GM23338 (cell line): ENCODE measurements around the gene NUDT2. TPM values are rescaled to one million over a fixed set of nuclear protein-coding genes. Genes with fewer than 3 reads are reported as not detected.
"Not testable (repeated sequence)": the region's sequence is repeated elsewhere in the genome, so short reads cannot be mapped to it uniquely, and the experiment has no call there.

Experiments
- ATAC-seq: fragments of 200-7000 bp; cut with Tn5 transposase; 3 replicates; pipeline ENCODE4 v1.9.1; 2020
- DNase-seq: peaks from one replicate; pipeline ENCODE4 v3.0.0-alpha.2; 2015; ENCODE audit warnings: low spot score
- H2AFZ ChIP-seq: fragments of 200-600 bp; sonication (generic); 2 replicates; pipeline ENCODE4 v1.8.0; 2016; ENCODE audit warnings: antibody characterized with exemption, mild to moderate bottlenecking, moderate library complexity
- H3F3A ChIP-seq: fragments of 200-600 bp; sonication (generic); replicated peaks from 2 replicates; pipeline ENCODE4 v1.8.0; 2017; ENCODE audit warnings: antibody characterized with exemption, mixed run types, low read depth
- H3K27ac ChIP-seq: fragments of 200-600 bp; sonication (generic); 2 replicates; pipeline ENCODE4 v1.6.1; 2016; ENCODE audit warnings: low read depth
- H3K27me3 ChIP-seq: fragments of 200-600 bp; sonication (generic); 2 replicates; pipeline ENCODE4 v1.8.0; 2016; ENCODE audit warnings: mild to moderate bottlenecking, mixed run types, moderate library complexity; ENCODE audit not compliant: insufficient read depth
- H3K36me3 ChIP-seq: fragments of 200-600 bp; sonication (generic); 2 replicates; pipeline ENCODE4 v1.8.0; 2016; ENCODE audit warnings: mild to moderate bottlenecking; ENCODE audit not compliant: insufficient read depth
- H3K4me1 ChIP-seq: fragments of 200-600 bp; sonication (generic); 2 replicates; pipeline ENCODE4 v1.8.0; 2016; ENCODE audit warnings: mild to moderate bottlenecking, moderate library complexity; ENCODE audit not compliant: insufficient read depth
- H3K4me2 ChIP-seq: fragments of 200-600 bp; sonication (generic); 2 replicates; pipeline ENCODE4 v1.7.1; 2017; ENCODE audit warnings: mixed run types
- H3K4me3 ChIP-seq: fragments of 200-600 bp; sonication (generic); 2 replicates; pipeline ENCODE4 v1.6.1; 2016; ENCODE audit warnings: mixed run types
- H3K79me2 ChIP-seq: fragments of 200-600 bp; sonication (generic); replicated peaks from 2 replicates; pipeline ENCODE4 v1.8.0; 2017; ENCODE audit warnings: mild to moderate bottlenecking; ENCODE audit not compliant: insufficient read depth
- H3K9me2 ChIP-seq: fragments of 200-600 bp; sonication (generic); 2 replicates; pipeline ENCODE4 v1.8.0; 2017; ENCODE audit not compliant: insufficient read depth
- H4K20me1 ChIP-seq: fragments of 200-600 bp; sonication (generic); replicated peaks from 2 replicates; pipeline ENCODE4 v1.8.0; 2017; ENCODE audit warnings: mild to moderate bottlenecking; ENCODE audit not compliant: insufficient read depth
- H3K27ac Mint-ChIP-seq: 2 replicates; pipeline ENCODE4 v1.8.0; 2020; ENCODE audit warnings: inconsistent platforms, mild to moderate bottlenecking, moderate library complexity, mixed read lengths
- H3K27me3 Mint-ChIP-seq: 3 replicates; pipeline ENCODE4 v1.8.0; 2022; ENCODE audit warnings: low read depth, mild to moderate bottlenecking, moderate library complexity, mixed read lengths, inconsistent platforms; ENCODE audit not compliant: insufficient read depth, poor library complexity
- H3K36me3 Mint-ChIP-seq: 3 replicates; pipeline ENCODE4 v1.8.0; 2021; ENCODE audit warnings: low read depth, mild to moderate bottlenecking, inconsistent platforms, moderate library complexity, mixed read lengths
- H3K4me1 Mint-ChIP-seq: 3 replicates; pipeline ENCODE4 v1.8.0; 2020; ENCODE audit warnings: mild to moderate bottlenecking, inconsistent platforms, mixed read lengths
- H3K4me3 Mint-ChIP-seq: 3 replicates; pipeline ENCODE4 v1.8.0; 2021; ENCODE audit warnings: moderate library complexity, mild to moderate bottlenecking, inconsistent platforms, mixed read lengths
- H3K9me3 Mint-ChIP-seq: 3 replicates; pipeline ENCODE4 v1.8.0; 2020; ENCODE audit warnings: moderate library complexity, mild to moderate bottlenecking, inconsistent platforms, mixed read lengths
- CREB1 ChIP-seq: fragments of 250-450 bp; sonication (Bioruptor Pico); IDR thresholded peaks from 2 replicates; pipeline ENCODE4 v1.5.0; 2020; ENCODE audit warnings: low read depth, mild to moderate bottlenecking, moderate library complexity
- EZH2phosphoT487 ChIP-seq: fragments of 200-600 bp; sonication (generic); IDR thresholded peaks from one replicate; pipeline ENCODE4 v1.8.1; 2018; ENCODE audit warnings: antibody characterized with exemption; ENCODE audit not compliant: unreplicated experiment
- JUNB ChIP-seq: IDR thresholded peaks from one replicate; pipeline ENCODE4 v1.6.1; 2016; ENCODE audit warnings: antibody characterized with exemption; ENCODE audit not compliant: unreplicated experiment
- NANOG ChIP-seq: IDR thresholded peaks from 2 replicates; pipeline ENCODE4 v1.6.1; 2016; ENCODE audit warnings: antibody characterized with exemption, borderline replicate concordance
- STAT1 ChIP-seq: IDR thresholded peaks from one replicate; pipeline ENCODE4 v1.6.1; 2016; ENCODE audit warnings: antibody characterized with exemption; ENCODE audit not compliant: unreplicated experiment
- ZNF331 ChIP-seq: fragments of 250-450 bp; sonication (Bioruptor Pico); IDR thresholded peaks from 2 replicates; pipeline ENCODE4 v1.5.0; 2020; ENCODE audit warnings: low read depth, mild to moderate bottlenecking, moderate library complexity
- polyA plus RNA-seq: library from polyadenylated mRNA; unstranded; fragments of >200 nt; fragmentation: Nextera tagmentation; extraction: Ambion mirVana; gene quantifications from 2 replicates; pipeline ENCODE4 v1.2.1, GENCODE V29; 2016
- total RNA-seq: library from RNA; depleted of rRNA; stranded (reverse); fragments of >200 nt; shearing (Covaris generic); gene quantifications from 2 replicates; pipeline ENCODE4 v1.2.3, GENCODE V29; 2014
- TF ChIP-seq, protein P1 (sequence below): IDR thresholded peaks from 2 replicates; pipeline ENCODE4 v1.6.1; 2016; ENCODE audit warnings: antibody characterized with exemption
- TF ChIP-seq, protein P2 (sequence below): IDR thresholded peaks from one replicate; pipeline ENCODE4 v1.6.1; 2018; ENCODE audit warnings: antibody characterized with exemption; ENCODE audit not compliant: unreplicated experiment

Gene NUDT2
- total and polyA plus RNA-seq, 2 experiments from 2014 or later, result 9.5 to 16.4 TPM

DNA sequence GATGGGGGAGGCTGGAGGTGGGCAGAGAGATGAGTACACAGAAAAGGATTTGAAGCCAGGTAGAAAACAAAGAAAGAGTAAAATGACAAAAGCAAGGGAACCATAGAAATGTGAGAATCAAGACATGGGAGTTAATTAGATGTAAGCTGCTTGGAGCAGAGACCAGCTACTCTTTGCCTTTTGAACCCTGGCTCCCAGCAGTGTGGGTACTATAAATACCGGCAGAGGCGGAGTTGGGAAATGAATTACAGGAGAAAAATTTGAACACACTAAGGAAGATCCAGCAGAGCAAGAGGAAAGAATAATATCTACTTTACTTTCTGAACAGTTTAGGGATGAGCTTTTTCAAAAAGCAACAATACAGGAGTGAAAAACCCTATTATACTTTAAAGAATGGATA lies 36.8 kb upstream of the NUDT2 start (continued):
- TF ChIP-seq, protein P1, sequence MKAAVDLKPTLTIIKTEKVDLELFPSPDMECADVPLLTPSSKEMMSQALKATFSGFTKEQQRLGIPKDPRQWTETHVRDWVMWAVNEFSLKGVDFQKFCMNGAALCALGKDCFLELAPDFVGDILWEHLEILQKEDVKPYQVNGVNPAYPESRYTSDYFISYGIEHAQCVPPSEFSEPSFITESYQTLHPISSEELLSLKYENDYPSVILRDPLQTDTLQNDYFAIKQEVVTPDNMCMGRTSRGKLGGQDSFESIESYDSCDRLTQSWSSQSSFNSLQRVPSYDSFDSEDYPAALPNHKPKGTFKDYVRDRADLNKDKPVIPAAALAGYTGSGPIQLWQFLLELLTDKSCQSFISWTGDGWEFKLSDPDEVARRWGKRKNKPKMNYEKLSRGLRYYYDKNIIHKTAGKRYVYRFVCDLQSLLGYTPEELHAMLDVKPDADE, result no peak

DNA sequence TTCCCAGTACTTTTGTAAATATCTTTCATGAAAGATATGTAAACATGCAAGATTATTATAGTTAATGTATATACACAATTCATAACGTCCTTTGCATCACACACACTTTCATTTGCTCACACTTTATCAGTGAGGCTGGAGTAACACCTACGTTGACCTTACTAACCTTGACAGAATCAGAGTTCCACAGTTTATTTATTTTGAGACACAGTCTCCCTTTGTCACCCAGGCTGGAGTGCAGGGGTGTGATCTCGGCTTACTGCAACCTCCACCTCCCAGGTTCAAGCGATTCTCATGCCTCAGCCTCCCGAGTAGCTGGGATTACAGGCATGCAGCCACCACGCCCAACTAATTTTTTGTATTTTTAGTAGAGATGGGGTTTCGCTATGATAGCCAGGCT lies 28.3 kb upstream of the NUDT2 start:
- not testable (repeated sequence) for H3K9me2 ChIP-seq, H3K9me3 Mint-ChIP-seq, H3K4me1 Mint-ChIP-seq

DNA sequence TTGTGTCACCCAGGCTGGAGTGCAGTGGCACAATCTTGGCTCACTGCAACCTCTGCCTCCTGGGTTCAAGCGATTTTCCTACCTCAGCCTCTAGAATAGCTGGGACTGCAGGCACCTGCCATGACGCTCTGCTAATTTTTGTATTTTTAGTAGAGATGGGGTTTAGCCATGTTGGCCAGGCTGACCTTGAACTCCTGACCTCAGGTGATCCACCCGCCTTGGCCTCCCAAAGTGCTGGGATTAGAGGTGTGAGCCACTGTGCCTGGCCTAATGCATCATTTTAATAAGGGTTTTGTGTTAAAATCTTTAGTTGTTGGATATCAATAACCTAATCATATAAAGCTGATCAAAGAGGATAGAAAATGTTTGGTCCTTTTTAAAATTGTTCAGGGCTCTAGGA lies 21.1 kb upstream of the NUDT2 start:
- not testable (repeated sequence) for H3K79me2 ChIP-seq, H3K4me3 ChIP-seq, H3K27ac ChIP-seq, H3K9me3 Mint-ChIP-seq, H3K4me2 ChIP-seq, H2AFZ ChIP-seq, H3K36me3 Mint-ChIP-seq, H4K20me1 ChIP-seq, DNase-seq, H3K36me3 ChIP-seq, H3K9me2 ChIP-seq, H3K4me1 ChIP-seq, H3K4me3 Mint-ChIP-seq, H3K4me1 Mint-ChIP-seq, ATAC-seq, H3K27ac Mint-ChIP-seq, H3K27me3 Mint-ChIP-seq, H3K27me3 ChIP-seq, H3F3A ChIP-seq

More for the DNA sequence above, 28.3 kb upstream of the NUDT2 start:
- not testable (repeated sequence) for H3K27ac Mint-ChIP-seq, H2AFZ ChIP-seq, H3K36me3 ChIP-seq, H3F3A ChIP-seq, H3K4me3 ChIP-seq, ATAC-seq, H4K20me1 ChIP-seq, DNase-seq, H3K36me3 Mint-ChIP-seq, H3K27me3 ChIP-seq, H3K79me2 ChIP-seq, H3K27ac ChIP-seq, H3K4me3 Mint-ChIP-seq, H3K4me2 ChIP-seq, H3K27me3 Mint-ChIP-seq, H3K4me1 ChIP-seq

DNA sequence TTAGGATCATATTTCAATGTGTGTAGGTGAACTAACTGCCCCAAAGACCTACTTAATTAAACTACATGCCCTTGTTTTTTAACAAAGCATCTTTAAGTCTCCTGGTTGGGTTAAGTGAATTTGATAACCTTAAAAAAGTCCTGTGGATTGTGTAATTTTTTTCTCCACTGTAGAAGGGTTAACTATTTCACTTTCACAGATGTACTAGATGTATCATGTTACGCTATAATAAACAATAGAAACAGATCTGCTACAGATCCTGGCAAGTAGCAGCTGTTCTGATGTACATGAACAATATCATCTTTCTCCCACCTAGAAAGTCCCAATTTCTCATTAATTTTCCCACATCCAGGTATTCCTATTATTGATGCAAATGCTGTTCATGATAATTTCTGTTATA lies 19.2 kb upstream of the NUDT2 start:
- ATAC-seq, result no peak
- no peaks in the 10 kb centered on the region for H3K27me3 ChIP-seq
- no peak overlapping the region for H3K27ac Mint-ChIP-seq
- no peaks in the 10 kb centered on the region for H3K4me1 ChIP-seq
- H3K27me3 Mint-ChIP-seq, result no peaks in the 10 kb centered on the region
- H3K4me2 ChIP-seq, result no peak overlapping the region
- H3K36me3 Mint-ChIP-seq, result no peaks in the 10 kb centered on the region
- H3K79me2 ChIP-seq, result no peaks in the 10 kb centered on the region
- no peaks in the 10 kb centered on the region for H3K36me3 ChIP-seq
- H3K27ac ChIP-seq, result no peak overlapping the region
- H2AFZ ChIP-seq, result no peak overlapping the region
- DNase-seq, result no peak
- H4K20me1 ChIP-seq, result no peaks in the 10 kb centered on the region
- H3K9me3 Mint-ChIP-seq, result no peaks in the 10 kb centered on the region
- H3K4me3 Mint-ChIP-seq, result no peak overlapping the region
- no peaks in the 10 kb centered on the region for H3K9me2 ChIP-seq
- H3F3A ChIP-seq, result no peaks in the 10 kb centered on the region
- H3K4me3 ChIP-seq, result no peak overlapping the region
- H3K4me1 Mint-ChIP-seq, result no peaks in the 10 kb centered on the region
- TF ChIP-seq, protein P2, sequence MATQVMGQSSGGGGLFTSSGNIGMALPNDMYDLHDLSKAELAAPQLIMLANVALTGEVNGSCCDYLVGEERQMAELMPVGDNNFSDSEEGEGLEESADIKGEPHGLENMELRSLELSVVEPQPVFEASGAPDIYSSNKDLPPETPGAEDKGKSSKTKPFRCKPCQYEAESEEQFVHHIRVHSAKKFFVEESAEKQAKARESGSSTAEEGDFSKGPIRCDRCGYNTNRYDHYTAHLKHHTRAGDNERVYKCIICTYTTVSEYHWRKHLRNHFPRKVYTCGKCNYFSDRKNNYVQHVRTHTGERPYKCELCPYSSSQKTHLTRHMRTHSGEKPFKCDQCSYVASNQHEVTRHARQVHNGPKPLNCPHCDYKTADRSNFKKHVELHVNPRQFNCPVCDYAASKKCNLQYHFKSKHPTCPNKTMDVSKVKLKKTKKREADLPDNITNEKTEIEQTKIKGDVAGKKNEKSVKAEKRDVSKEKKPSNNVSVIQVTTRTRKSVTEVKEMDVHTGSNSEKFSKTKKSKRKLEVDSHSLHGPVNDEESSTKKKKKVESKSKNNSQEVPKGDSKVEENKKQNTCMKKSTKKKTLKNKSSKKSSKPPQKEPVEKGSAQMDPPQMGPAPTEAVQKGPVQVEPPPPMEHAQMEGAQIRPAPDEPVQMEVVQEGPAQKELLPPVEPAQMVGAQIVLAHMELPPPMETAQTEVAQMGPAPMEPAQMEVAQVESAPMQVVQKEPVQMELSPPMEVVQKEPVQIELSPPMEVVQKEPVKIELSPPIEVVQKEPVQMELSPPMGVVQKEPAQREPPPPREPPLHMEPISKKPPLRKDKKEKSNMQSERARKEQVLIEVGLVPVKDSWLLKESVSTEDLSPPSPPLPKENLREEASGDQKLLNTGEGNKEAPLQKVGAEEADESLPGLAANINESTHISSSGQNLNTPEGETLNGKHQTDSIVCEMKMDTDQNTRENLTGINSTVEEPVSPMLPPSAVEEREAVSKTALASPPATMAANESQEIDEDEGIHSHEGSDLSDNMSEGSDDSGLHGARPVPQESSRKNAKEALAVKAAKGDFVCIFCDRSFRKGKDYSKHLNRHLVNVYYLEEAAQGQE, result no peak
- no peak for TF ChIP-seq JUNB
- TF ChIP-seq ZNF331 (CRISPR knock-in tag), result no peak
- TF ChIP-seq NANOG, result no peak
- no peak for TF ChIP-seq EZH2phosphoT487
- TF ChIP-seq STAT1, result no peak
- no peak for TF ChIP-seq CREB1 (CRISPR knock-in tag)
